Right lobe of liver (tissue), 6 donors: ENCODE measurements around the gene TRIM3. TPM values are rescaled to one million over a fixed set of nuclear protein-coding genes. Genes with fewer than 3 reads are reported as not detected.

Experiments
- ATAC-seq, 4 donors: fragments of 200-7000 bp; cut with Tn5 transposase; one replicate each; pipeline ENCODE4 v1.9.1; 2020; ENCODE audit warnings: mild to moderate bottlenecking in 4 of 4, moderate library complexity in 4 of 4
- DNase-seq, 3 donors: peaks; one replicate each; pipeline ENCODE4 v3.0.0-alpha.2; 2020
- H3K27ac ChIP-seq, 3 donors: fragments of 200-600 bp; one replicate each; pipeline ENCODE4 v1.8.0; 2022
- H3K27me3 ChIP-seq, 2 donors: fragments of 200-600 bp; one replicate each; pipeline ENCODE4 v1.8.0; 2022
- H3K36me3 ChIP-seq, 4 donors: fragments of 200-600 bp; sonication (generic) in 1 of 4; one replicate each; pipeline versions ENCODE4 v1.5.1 to v1.8.0; 2017 to 2022; ENCODE audit warnings: control low read depth in 1 of 4
- H3K4me1 ChIP-seq, 4 donors: fragments of 200-600 bp; sonication (generic) in 1 of 4; one replicate each; pipeline versions ENCODE4 v1.5.1 to v1.8.0; 2017 to 2022; ENCODE audit warnings: control low read depth in 1 of 4
- H3K4me3 ChIP-seq, 3 donors: fragments of 200-600 bp; one replicate each; pipeline ENCODE4 v1.8.0; 2022
- H3K9me3 ChIP-seq, 4 donors: fragments of 200-600 bp; sonication (generic) in 1 of 4; one replicate each; pipeline versions ENCODE4 v1.5.1 to v1.8.0; 2017 to 2022; ENCODE audit warnings: control low read depth in 1 of 4
- POLR2A ChIP-seq: fragments of 450-650 bp; IDR thresholded peaks from one replicate; pipeline ENCODE4 v1.6.1; 2017; ENCODE audit warnings: antibody characterized with exemption, mild to moderate bottlenecking
- WGBS: methylation state at CpG from one replicate; pipeline ENCODE4 v1.1.6; 2018; ENCODE audit warnings: low coverage, low lambda C conversion rate; ENCODE audit not compliant: insufficient coverage; ENCODE audit errors: missing lambda C conversion rate; 5-methylcytosine and 5-hydroxymethylcytosine counted together
- intact Hi-C, 2 donors: fragments of 100-400 bp; cut with DNase I; formaldehyde crosslinking; loops; one replicate each; pipeline versions ENCODE4 v1.11.2 to v1.14.1; 2022
- total RNA-seq, 6 experiments: library from RNA; depleted of rRNA in 2 of 6; stranded (reverse); fragments of >200 nt in 2 of 6; fragmentation: NEBNext Ultra II Directional in 3 of 6; extraction: Animal tissue kit (Norgen Biotek cat#: 25700) in 3 of 6; gene quantifications; one replicate each; pipeline versions ENCODE4 v1.1.0 to v1.2.4, GENCODE V29; 2016 to 2023
- TF ChIP-seq, protein P1 (sequence below), 4 donors: fragments of 200-600 bp in 3 of 4; fragments of 450-650 bp in 1 of 4; IDR thresholded peaks; one replicate each; pipeline versions ENCODE4 v1.5.1 to v1.8.0; 2016 to 2022; ENCODE audit warnings: antibody characterized with exemption in 4 of 4, mild to moderate bottlenecking in 2 of 4
- donor health status: DM: no; HTN: yes; CAD: no.
- donor health status: DM: no; HTN: no; CAD: no.
- donor health status: DM: no; HTN: no; CAD: no.
- donor health status: DM: no; HTN: yes; CAD: no.
- donor health status: DM: no; HTN: yes; CAD: no.

Gene TRIM3
- total RNA-seq, 6 experiments from 2014 or later: 5.0 to 8.9 (median 6.7) TPM

- peaks cover 0 to 55% (median 3%) of the 10 kb centered on the region in 4 donors for H3K4me1 ChIP-seq
- intact Hi-C loops: loop anchor here in 1 of 2 donors (5.0 kb wide), 1 partner anchor 45 kb away; the partner anchor contains the start of gene SMPD1
- no peaks in the 10 kb centered on the region for H3K27me3 ChIP-seq
- no peaks in the 10 kb centered on the region for H3K9me3 ChIP-seq
- DNase-seq (peak; percentile 37 to 82 (median 73)), ATAC-seq (peak; percentile 2 to 34 (median 25))
- WGBS: no CpG with 5 or more reads among the region's 12 CpGs
- peak overlapping the region in 2 of 3 donors; percentile 74 to 79 for H3K4me3 ChIP-seq
- H3K36me3 ChIP-seq: peaks cover 0 to 35% (median 12%) of the 10 kb centered on the region in 4 donors
- TF ChIP-seq, protein P1, sequence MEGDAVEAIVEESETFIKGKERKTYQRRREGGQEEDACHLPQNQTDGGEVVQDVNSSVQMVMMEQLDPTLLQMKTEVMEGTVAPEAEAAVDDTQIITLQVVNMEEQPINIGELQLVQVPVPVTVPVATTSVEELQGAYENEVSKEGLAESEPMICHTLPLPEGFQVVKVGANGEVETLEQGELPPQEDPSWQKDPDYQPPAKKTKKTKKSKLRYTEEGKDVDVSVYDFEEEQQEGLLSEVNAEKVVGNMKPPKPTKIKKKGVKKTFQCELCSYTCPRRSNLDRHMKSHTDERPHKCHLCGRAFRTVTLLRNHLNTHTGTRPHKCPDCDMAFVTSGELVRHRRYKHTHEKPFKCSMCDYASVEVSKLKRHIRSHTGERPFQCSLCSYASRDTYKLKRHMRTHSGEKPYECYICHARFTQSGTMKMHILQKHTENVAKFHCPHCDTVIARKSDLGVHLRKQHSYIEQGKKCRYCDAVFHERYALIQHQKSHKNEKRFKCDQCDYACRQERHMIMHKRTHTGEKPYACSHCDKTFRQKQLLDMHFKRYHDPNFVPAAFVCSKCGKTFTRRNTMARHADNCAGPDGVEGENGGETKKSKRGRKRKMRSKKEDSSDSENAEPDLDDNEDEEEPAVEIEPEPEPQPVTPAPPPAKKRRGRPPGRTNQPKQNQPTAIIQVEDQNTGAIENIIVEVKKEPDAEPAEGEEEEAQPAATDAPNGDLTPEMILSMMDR (IDR thresholded peaks at IDR 0.05): no peak
- TF ChIP-seq POLR2A: no peak
- H3K27ac ChIP-seq: peak overlapping the region in 2 of 3 donors; percentile 21 to 30
These were observed 36.3 kb downstream of the TRIM3 start for GRCh38 chr11:6437423-6437822.

- DNase-seq: no peak
- intact Hi-C loops: no loop called here
- peaks cover 0 to 45% (median 2%) of the 10 kb centered on the region in 4 donors for H3K4me1 ChIP-seq
- no peak overlapping the region for H3K4me3 ChIP-seq
- peak overlapping the region in 1 of 3 donors; percentile 21 for H3K27ac ChIP-seq
- WGBS: 34% methylated on average over 5 of the region's 5 CpGs
- peak; percentile 5 to 50 (median 30) for ATAC-seq
- TF ChIP-seq, protein P1 (IDR thresholded peaks at IDR 0.05): no peak
- TF ChIP-seq POLR2A: no peak
- H3K27me3 ChIP-seq: no peaks in the 10 kb centered on the region
- no peaks in the 10 kb centered on the region for H3K9me3 ChIP-seq
- H3K36me3 ChIP-seq: peaks cover 0 to 35% (median 15%) of the 10 kb centered on the region in 4 donors
These were observed 39.6 kb downstream of the TRIM3 start for GRCh38 chr11:6433998-6434660.

GRCh38 chr11:6431861-6432260, 41.9 kb downstream of the TRIM3 start:
- peak in 2 of 4 donors; percentile 2 to 3 for ATAC-seq
- H3K4me1 ChIP-seq: peaks cover 0 to 24% (median 2%) of the 10 kb centered on the region in 4 donors
- peaks cover 0 to 14% (median 7%) of the 10 kb centered on the region in 4 donors for H3K36me3 ChIP-seq
- no peak overlapping the region for H3K4me3 ChIP-seq
- TF ChIP-seq, protein P1 (IDR thresholded peaks at IDR 0.05): no peak
- no peaks in the 10 kb centered on the region for H3K27me3 ChIP-seq
- peak in 1 of 3 donors; percentile 22 for DNase-seq
- H3K9me3 ChIP-seq: no peaks in the 10 kb centered on the region
- WGBS: 100% methylated on average over 1 of the region's 3 CpGs
- no peak overlapping the region for H3K27ac ChIP-seq
- intact Hi-C loops: no loop called here

- no peak for ATAC-seq
- DNase-seq: no peak
- H3K27ac ChIP-seq: no peak overlapping the region
- no peak overlapping the region for H3K4me3 ChIP-seq
- TF ChIP-seq POLR2A: no peak
- TF ChIP-seq, protein P1 (IDR thresholded peaks at IDR 0.05): no peak
- no peaks in the 10 kb centered on the region for H3K4me1 ChIP-seq
- peaks cover 0 to 6% (median 0%) of the 10 kb centered on the region in 4 donors for H3K36me3 ChIP-seq
- intact Hi-C loops: no loop called here
- no peaks in the 10 kb centered on the region for H3K27me3 ChIP-seq
- H3K9me3 ChIP-seq: no peaks in the 10 kb centered on the region
These were observed 46.2 kb downstream of the TRIM3 start for GRCh38 chr11:6427516-6427915.
